HG02642 (cell line): ENCODE results near the gene PALB2.

ENCODE experiments used
- ATAC-seq: cut with Tn5 transposase; IDR thresholded peaks from one replicate; pipeline ENCODE4 v1.9.1; 2021; ENCODE audit warnings: mild to moderate bottlenecking; ENCODE audit not compliant: unreplicated experiment, poor library complexity

PALB2 gene

DNA sequence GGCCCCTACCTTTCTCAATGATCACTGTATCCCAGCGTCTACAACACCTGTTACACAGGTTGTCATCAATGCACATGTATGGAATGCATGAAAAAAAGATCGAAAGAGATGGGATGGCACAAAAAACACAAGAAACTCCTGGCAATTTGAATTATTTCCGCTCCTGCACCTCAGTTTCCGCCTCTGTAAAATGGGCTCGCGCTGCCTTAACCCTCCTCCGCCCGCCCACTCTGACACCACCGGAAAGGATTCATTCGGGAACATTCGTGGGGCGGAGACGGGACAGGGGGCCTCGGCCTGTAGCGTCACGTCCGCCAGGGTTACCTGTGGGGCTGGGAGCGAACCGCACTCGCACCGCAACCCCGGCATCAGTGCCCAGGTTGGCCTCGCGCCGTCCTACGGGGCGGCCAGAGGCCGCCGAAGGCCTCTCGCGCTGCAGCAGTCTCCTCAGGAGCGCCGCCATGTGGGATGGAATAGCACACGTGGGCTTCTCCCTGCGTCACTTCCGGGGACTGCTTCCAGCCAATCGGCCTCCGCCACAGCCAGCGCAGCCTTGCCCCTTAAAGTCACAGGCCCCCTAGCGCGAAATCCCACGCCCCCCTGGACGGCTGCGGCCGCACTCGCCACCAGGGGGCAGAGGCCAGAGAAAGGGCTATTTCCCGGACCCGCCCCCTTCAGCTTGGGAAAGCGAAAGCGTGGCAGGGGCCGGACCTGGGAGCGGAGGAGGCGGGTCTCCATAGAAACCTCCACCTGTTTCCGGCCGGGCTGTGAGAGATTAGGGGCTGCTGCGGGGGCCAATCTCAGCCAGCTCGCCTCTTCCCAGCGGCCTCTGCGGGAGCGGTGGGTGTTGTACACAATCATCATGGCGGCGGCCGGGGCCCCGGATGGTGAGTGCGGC, 84.0 kb downstream of the PALB2 start, which contains the start of the genes EARS2 and UBFD1:
Gene EARS2 (minus strand): TSS at position 470 of the 898 bp plus-strand sequence. CDS start 7 bp downstream, at position 463.
Gene UBFD1 (plus strand): TSS at position 847 of the 898 bp plus-strand sequence. CDS start 16 bp downstream, at position 863.
- peak; percentile 92 for ATAC-seq

- ATAC-seq = no peak
Observed at GRCh38 chr16:23554536-23554935, 86.6 kb downstream of the PALB2 start.
